GM21717 (cell line): Measurements from ENCODE around the gene SAYSD1.

ENCODE experiments used
- ATAC-seq: cut with Tn5 transposase; IDR thresholded peaks from one replicate; pipeline ENCODE4 v1.9.1; 2021; ENCODE audit warnings: mild to moderate bottlenecking, moderate library complexity; ENCODE audit not compliant: unreplicated experiment

SAYSD1 gene

DNA sequence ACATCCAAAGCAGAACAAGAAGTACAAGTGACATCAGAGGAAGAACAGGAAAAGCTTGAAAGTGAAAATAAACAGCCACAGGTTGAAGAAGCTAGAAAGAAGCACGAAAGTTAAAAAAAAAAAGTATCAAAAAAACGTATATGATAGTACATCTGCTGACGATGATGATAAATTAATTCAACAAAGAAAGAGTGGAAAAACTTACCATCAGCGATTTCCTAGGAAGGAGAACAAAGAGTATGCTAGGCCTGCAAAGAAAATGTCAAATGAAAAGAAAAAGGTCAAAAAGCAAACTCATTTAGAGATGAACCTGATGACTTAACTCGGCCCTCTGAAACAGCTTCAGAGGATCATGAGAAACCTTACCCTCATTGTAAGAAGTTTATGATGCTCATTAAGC is 3.7 kb downstream of the SAYSD1 start:
- ATAC-seq: no peak

DNA sequence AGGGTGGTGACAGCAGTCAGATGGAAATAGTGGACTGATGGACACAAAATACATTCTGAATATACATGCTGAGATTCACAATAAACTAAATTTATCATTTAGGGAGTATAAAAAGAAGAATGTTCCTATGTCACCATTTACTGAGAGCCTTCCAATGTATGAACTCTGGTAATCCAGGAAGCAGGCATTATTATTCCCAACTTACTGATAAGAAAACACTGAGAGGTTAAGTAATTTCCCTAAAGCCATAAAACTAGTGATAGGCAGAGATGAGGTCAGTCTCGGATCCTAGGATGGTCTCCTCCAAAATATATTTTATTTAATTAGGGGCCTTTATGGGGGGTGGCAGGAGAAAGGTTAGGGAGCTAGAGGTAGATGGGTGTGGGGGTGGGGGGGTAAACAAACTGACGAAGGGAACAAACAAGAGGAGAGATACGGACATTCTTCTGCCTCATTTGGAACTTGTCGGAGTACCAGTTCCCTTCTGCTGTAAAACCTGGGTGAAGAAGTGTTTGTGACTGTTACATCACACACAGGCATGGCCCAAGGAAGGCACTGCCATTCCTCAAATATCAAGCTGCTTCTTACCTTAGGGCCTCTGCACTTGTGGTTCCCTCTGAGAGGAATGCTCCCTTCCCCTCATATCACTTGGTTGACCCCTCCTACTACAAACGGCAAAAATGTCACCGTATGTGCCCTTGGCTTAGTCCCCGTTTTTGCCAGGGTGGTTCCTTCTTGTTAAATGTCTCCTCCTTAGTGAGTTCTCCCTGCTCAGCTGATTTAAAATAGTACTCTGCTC is 6.7 kb downstream of the SAYSD1 start:
- ATAC-seq: no peak

- no peak for ATAC-seq
Measured at GRCh38 chr6:39107641-39108040, 7.3 kb downstream of the SAYSD1 start.

DNA sequence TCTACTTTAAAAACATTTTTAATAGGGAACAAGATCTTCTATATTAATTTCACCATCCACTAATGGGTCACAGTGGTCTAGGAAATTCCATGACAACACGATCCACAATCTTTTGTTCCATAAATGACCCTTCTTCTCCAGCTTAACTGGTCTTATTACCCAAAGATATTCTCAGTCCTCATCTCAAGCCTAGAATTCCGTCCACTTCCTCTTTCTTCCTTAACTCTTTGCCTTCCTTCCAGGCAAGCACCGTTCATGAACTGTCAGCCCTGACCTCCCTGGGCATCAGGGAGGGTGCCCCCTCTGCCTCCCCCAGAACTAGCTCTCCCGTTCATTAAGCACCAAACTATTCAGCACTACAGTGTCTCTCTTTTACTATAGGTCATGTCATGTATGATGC is 8.0 kb downstream of the SAYSD1 start:
- ATAC-seq: no peak

GRCh38 chr6:39104528-39104927 is 10.5 kb downstream of the SAYSD1 start:
- ATAC-seq: no peak

DNA sequence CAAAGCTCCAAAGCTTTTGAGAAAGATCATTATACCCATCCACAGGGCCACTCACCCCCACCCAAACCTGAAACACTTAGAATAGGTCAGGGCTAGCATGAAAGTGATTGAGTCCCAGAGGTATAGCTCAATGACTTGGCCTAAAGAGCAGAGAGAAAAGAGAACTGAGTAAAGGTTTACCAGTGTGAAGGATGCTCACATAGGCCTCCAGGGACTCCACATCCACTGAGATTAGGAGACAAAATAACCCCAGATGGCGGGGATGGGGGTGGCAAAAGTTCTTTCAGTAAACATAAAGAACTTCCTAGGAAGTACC is 12.2 kb downstream of the SAYSD1 start:
- peak; percentile 49 for ATAC-seq

DNA sequence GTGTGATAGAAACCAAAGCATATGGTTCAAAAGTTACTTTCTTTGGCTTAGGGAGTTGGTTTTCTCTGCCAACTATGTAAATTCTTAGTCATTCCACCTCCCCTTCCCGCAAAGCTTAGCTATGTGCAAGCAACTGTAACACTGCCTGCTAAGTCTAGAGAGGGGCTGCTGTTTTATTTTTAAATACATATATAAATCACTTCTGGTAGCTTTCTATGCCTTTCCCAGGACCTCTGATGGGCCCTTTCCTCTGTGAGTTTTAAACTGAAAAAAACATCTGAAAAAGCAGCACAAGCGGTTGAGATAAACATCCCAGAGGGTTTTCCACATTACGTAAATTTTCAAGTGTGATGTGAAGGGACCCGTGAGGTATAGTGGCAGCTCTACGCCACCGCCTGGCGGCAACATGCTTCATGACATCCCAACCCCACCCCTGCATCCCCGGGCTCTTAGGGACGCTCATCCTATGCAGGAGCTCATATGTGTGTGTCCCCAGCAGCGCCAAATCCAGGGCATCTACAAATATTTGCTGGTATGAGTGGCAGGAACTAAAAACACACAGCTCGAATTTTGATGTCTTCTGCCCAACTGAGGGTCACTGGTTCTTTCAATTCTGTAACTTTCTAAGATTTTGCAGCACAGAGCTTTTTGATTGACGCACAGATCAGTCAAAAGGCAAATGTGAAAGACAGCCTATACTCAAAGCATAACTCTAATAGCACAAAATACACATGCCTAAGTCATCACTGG is 12.7 kb downstream of the SAYSD1 start:
- ATAC-seq: peak; percentile 55

DNA sequence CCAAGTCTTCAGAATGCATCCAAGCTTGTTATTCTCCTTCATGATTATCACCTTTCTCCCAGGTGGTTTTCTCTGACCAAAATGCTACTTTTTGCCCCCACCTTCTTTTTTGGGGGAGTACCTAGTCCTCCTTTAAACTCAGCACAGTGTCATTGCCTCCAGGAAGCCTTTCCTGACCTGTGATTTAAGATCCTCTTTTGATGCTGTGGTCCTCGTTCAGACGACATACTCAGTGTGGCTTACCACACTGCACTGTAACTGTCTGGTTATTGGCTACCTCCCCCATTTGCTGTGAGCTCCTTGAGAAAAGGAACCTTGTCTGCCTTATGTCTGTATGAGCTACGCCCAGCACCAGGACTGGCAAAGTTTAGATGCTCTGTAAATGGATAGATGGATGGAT is 14.6 kb downstream of the SAYSD1 start:
- ATAC-seq: no peak

DNA sequence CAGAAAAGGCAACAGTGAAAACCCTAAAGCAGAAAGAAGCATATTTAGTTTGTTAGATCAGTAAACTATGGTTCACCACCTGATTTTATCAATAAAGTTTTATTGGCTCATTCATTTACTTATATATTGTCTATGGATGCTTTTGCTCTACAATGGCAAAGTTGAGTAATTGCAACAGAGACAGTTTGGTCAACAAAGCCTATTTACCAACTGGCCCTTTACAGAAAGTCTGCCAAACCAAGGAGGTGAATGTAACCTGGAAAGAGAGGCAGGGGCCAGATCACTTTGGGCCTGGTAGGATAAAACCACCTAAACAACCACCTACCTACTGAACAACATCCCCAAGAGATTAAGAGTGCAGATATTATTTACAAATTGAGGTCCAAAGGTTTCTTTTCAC is 19.4 kb downstream of the SAYSD1 start:
- ATAC-seq: no peak

DNA sequence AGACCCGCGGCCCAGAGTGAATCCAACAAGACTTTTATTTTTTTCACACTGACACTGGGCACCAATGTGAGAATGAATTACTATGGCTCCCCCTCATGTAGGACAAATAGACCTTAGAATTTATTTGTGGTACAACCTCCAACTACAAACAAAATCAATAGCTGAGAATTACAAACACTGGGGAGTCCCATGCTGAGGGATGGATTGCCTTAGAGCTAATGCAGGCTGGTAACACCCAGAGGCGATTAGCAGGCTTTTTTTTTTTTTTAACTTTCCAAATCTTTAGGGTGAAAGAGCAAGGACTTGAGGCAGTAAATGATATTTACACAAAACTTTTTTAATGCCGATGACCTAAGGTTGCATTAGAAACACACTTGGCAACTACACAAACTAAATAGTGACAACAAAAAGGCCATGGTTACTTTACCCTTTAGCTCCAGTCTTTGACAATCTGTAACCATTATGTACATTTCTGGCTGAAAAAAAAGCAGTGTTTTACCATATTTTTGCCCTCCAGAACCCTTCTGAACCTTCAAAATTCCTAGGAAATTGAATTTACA is 21.8 kb downstream of the SAYSD1 start:
- no peak for ATAC-seq

DNA sequence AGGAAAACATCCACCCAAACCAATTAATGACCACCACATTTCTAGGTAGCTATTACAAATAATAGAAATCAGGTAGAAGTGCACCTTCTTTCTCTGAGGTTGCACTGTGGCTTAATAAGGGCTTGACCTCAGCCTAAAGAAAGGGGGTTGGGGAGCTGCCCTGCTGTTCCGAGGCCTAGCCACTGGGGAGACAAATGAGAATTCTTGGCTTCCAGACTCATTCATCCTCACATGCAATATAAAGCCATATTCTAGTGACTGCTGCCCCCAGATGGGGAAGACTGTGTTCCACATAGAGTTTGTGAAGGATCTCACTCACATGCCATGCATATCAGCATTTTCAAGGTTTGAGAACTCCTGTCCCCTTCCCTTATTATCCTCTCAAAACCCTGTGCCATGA is 22.9 kb downstream of the SAYSD1 start:
- no peak for ATAC-seq

GRCh38 chr6:39091220-39091619 is 23.8 kb downstream of the SAYSD1 start:
- no peak for ATAC-seq

DNA sequence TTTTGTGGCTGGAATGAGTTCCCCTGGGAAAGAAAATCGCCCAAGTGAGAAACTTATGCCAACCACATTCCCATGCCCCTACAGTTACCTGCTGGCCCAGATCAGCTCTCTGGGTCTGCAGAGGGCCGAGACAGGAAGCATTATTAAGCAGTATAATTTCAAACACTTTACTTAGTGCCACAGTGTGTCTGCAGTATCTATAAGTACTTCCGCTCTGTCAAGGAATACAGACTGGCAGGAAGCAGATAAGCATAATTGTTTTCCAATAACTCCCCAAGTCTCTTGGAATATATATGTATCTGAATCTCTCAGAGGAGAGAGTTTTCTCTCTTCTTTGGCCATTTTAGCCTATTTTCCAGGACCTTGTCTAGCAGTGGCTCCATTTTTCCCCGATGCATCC is 24.9 kb downstream of the SAYSD1 start:
- ATAC-seq: no peak

GRCh38 chr6:39088331-39088730 is 26.7 kb downstream of the SAYSD1 start:
- no peak for ATAC-seq

DNA sequence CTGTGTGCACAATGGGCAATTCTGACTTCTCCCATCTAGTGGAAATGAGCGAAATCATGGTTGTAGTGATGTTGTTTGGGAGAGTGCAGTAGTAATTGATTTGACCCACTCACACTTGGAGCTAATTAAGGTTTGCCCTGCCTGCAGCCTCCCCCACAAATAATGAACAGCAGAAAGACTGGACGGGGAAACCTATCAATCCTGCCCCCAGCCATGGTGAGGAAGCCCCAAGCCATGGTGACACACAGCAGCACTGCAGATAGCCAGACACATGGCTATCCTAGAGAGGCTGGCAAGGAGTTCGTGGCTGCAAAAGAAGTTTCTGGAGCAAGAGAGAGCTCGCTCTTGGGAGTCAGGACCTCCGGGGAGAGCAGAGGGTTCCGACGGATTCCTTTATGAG is 27.8 kb downstream of the SAYSD1 start:
- no peak for ATAC-seq

DNA sequence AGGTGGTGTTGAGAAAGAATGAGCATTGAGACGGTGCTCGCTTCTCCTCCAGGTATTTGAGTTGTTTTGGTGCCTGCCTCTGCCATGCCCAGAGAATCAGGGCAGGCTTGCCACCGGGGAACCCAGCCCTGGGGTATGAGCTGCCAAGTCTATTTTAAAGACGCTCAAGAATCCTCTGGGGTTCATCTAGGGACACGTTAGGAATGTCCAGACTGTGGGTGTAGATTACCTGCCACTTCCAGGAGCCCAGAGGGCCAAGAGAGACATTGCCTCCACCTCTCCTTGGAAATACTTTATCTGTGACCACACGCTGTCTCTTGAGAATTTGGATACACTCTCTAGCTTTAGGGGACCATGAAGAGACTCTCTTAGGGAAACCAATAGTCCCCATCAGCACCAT is 28.3 kb downstream of the SAYSD1 start:
- ATAC-seq: no peak

DNA sequence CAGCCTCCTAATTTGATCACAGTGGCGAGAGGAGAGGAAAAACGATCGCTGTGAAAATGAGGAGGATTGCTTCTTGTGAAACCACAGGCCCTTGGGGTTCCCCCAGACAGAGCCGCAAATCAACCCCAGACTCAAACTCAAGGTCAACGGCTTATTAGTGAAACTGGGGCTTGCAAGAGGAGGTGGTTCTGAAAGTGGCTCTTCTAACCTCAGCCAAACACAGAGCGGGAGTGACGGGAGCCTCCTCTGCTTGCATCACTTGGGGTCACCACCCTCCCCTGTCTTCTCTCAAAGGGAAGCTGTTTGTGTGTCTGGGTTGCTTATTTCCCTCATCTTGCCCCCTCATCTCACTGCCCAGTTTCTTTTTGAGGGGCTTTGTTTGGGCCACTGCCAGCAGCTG is 28.7 kb downstream of the SAYSD1 start:
- ATAC-seq: peak; percentile 90

DNA sequence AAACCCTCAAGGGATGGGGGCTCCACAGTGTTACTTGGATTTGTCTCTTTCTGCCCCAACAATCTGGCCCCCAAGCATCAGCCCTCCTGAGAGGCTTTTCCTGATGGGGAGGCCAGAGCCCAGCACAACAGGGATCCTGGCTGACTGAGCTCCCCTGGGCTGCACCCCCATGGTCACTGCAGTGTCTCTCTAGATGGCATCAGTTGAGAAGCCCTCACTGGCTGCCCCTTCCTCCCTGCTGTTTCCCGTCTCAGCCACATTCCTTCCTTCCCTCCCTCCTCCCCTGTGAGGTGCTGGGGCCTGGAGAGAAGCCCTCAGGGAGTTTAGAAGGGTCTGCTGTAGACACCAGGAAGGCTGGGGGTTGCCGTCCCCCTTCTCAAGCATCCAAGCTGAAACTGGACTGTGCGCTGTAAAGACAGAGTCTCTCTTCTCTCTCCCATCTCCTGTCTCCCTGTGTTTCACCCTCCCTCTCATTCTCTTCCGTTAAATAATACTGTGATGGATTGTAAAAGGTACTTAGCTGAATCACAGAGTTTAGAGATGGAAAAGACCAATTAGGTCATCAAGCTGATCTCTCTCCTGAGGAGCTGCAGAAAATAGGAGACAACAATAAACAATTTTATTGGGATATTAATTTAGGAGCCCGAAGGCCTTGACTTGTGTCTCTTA is 29.7 kb downstream of the SAYSD1 start:
- no peak for ATAC-seq

GRCh38 chr6:39084506-39084905 is 30.5 kb downstream of the SAYSD1 start:
- no peak for ATAC-seq

DNA sequence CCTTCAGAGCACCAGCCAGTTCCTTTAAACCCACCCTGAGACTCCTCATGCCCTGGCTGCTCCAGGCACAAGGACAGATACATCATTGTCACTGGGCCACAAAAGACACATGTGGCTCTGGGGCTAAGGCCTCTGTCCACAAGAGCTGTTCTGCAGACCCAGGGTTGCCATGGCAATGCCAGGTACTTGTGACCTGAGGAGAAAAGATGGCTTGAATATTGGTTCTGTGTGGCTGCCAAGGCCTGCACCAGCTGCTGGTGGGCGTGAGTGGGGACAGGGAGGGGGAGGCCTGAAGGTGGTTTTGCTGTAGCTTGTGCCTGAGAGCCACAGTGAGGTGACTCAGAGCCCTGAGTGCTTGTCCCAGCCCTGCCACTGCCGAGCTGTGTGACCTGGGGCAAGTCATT is 31.8 kb downstream of the SAYSD1 start:
- ATAC-seq: no peak

GRCh38 chr6:39082310-39082709 is 32.7 kb downstream of the SAYSD1 start:
- ATAC-seq: no peak
